OCI-LY1 (cell line): Measurements from ENCODE around the gene C1QTNF9B.

Source experiments
- H2AFZ ChIP-seq: fragments of 200-600 bp; sonication (generic), shearing (Covaris generic); 2 replicates; pipeline ENCODE4 v1.6.0; 2014; ENCODE audit warnings: antibody characterized with exemption, mild to moderate bottlenecking, low read length
- H3F3A ChIP-seq: fragments of 200-600 bp; sonication (generic), shearing (Covaris generic); 2 replicates; pipeline ENCODE4 v1.6.0; 2014; ENCODE audit warnings: mild to moderate bottlenecking, antibody characterized with exemption, low read length, moderate library complexity; ENCODE audit not compliant: insufficient read depth
- H3K27ac ChIP-seq: fragments of 200-600 bp; sonication (generic); 2 replicates; pipeline ENCODE4 v1.5.1; 2014; ENCODE audit warnings: low read length, mixed run types, mild to moderate bottlenecking, low read depth; ENCODE audit not compliant: poor library complexity, severe bottlenecking
- H3K27me3 ChIP-seq: fragments of 200-600 bp; sonication (generic); 2 replicates; pipeline ENCODE4 v1.6.0; 2014; ENCODE audit warnings: antibody characterized with exemption, mild to moderate bottlenecking, low read length, moderate library complexity; ENCODE audit not compliant: insufficient read depth
- H3K36me3 ChIP-seq: fragments of 200-600 bp; sonication (generic); 2 replicates; pipeline ENCODE4 v1.6.1; 2014; ENCODE audit warnings: mild to moderate bottlenecking, antibody characterized with exemption, low read length, moderate library complexity, mixed read lengths; ENCODE audit not compliant: insufficient read depth
- H3K4me1 ChIP-seq: fragments of 200-600 bp; sonication (generic); 2 replicates; pipeline ENCODE4 v1.5.1; 2014; ENCODE audit warnings: mild to moderate bottlenecking, low read length, moderate library complexity; ENCODE audit not compliant: insufficient read depth, severe bottlenecking
- H3K4me2 ChIP-seq: fragments of 200-600 bp; sonication (generic), shearing (Covaris generic); 2 replicates; pipeline ENCODE4 v1.6.1; 2014; ENCODE audit warnings: low read length
- H3K4me3 ChIP-seq: fragments of 200-600 bp; sonication (generic); 2 replicates; pipeline ENCODE4 v1.5.1; 2014; ENCODE audit warnings: low read length, low read depth, mild to moderate bottlenecking, mixed read lengths; ENCODE audit not compliant: poor library complexity, severe bottlenecking
- H3K79me2 ChIP-seq: fragments of 200-600 bp; shearing (Covaris generic); 2 replicates; pipeline ENCODE4 v1.6.1; 2016; ENCODE audit warnings: mixed run types, low read length, mixed read lengths; ENCODE audit not compliant: insufficient read depth
- H3K9ac ChIP-seq: fragments of 200-600 bp; sonication (generic), shearing (Covaris generic); 2 replicates; pipeline ENCODE4 v1.6.1; 2014; ENCODE audit warnings: mild to moderate bottlenecking, low read length, mixed read lengths
- H3K9me2 ChIP-seq: fragments of 200-600 bp; sonication (generic), shearing (Covaris generic); 2 replicates; pipeline ENCODE4 v1.6.1; 2014; ENCODE audit warnings: low read depth, mild to moderate bottlenecking, low read length, mixed read lengths
- H3K9me3 ChIP-seq: fragments of 200-600 bp; shearing (Covaris generic); 2 replicates; pipeline ENCODE4 v1.6.1; 2014; ENCODE audit warnings: low read length, mixed read lengths
- H4K20me1 ChIP-seq: fragments of 200-600 bp; sonication (generic), shearing (Covaris generic); 2 replicates; pipeline ENCODE4 v1.6.0; 2016; ENCODE audit warnings: mild to moderate bottlenecking, low read length; ENCODE audit not compliant: insufficient read depth
- CTCF ChIP-seq: fragments of 200-600 bp; sonication (generic), shearing (Covaris generic); IDR thresholded peaks from 2 replicates; pipeline ENCODE4 v1.5.1; 2017; ENCODE audit warnings: mild to moderate bottlenecking, antibody characterized with exemption, low read length, moderate library complexity, mixed read lengths
- EZH2 ChIP-seq: fragments of 200-600 bp; sonication (generic), shearing (Covaris generic); IDR thresholded peaks from 2 replicates; pipeline ENCODE4 v1.8.0; 2017; ENCODE audit warnings: borderline replicate concordance, mixed run types, mild to moderate bottlenecking, antibody characterized with exemption, low read length, moderate library complexity, mixed read lengths

The C1QTNF9B gene

DNA sequence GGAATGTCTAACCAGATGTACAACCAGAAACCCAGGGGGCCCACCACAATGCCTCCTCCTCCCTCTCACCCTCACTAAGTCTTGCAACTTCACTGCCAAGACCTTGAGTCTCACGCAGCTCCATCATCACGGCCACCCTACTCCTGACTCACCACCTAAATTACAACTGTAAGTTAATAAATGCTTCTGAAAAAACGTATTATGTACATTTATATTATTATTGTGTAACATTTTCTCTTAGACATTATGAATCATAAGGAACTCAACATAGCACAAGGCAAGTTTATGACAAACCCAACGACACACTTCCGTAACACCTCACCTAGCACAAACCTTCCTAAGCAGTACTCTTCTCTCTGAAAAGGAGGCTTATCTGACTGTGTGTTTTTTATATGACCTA, 28.8 kb downstream of the C1QTNF9B start:
- H3K4me3 ChIP-seq, result no peak overlapping the region
- TF ChIP-seq EZH2 (no peak), CTCF (no peak)
- no peaks in the 10 kb centered on the region for H3K79me2 ChIP-seq
- no peaks in the 10 kb centered on the region for H3K36me3 ChIP-seq
- H3K27me3 ChIP-seq, result no peaks in the 10 kb centered on the region
- H3K4me1 ChIP-seq, result no peaks in the 10 kb centered on the region
- no peak overlapping the region for H3K9ac ChIP-seq
- no peaks in the 10 kb centered on the region for H4K20me1 ChIP-seq
- H2AFZ ChIP-seq, result no peak overlapping the region
- H3K9me3 ChIP-seq, result no peaks in the 10 kb centered on the region
- H3F3A ChIP-seq, result no peaks in the 10 kb centered on the region
- no peaks in the 10 kb centered on the region for H3K9me2 ChIP-seq
- no peak overlapping the region for H3K4me2 ChIP-seq
- H3K27ac ChIP-seq, result no peak overlapping the region

DNA sequence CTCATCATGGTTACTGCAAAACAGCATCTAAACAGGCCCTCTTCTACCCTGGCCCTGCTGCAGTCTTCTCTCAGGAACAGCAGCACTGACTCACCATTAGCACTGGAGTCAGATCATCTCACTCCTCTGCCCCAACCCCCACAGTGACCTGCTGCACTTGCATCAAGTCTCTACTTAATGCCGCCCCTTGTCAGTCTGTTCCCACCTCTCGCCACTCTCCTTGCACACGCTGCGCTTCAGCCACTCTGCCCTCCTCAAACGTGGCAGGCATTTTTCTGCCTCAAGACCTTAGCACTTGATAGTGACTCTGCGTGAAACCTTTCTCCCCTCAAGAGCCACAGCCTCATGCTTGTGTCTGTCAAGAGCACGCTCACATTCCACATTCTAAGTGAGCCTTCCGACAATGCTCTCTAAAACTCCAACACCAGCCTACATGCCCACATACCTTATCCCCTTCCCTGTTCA, 30.2 kb downstream of the C1QTNF9B start:
- Histone ChIP-seq H3K36me3 (no peaks in the 10 kb centered on the region), H3K9me3 (no peaks in the 10 kb centered on the region), H3K4me1 (no peaks in the 10 kb centered on the region), H3K4me3 (no peak overlapping the region), H3K27me3 (no peaks in the 10 kb centered on the region), H3K4me2 (no peak overlapping the region), H3F3A (no peaks in the 10 kb centered on the region), H2AFZ (no peak overlapping the region), H3K9me2 (no peaks in the 10 kb centered on the region), H3K79me2 (no peaks in the 10 kb centered on the region), H3K9ac (no peak overlapping the region), H3K27ac (no peak overlapping the region), H4K20me1 (no peaks in the 10 kb centered on the region)
- TF ChIP-seq CTCF (no peak), EZH2 (no peak)

DNA sequence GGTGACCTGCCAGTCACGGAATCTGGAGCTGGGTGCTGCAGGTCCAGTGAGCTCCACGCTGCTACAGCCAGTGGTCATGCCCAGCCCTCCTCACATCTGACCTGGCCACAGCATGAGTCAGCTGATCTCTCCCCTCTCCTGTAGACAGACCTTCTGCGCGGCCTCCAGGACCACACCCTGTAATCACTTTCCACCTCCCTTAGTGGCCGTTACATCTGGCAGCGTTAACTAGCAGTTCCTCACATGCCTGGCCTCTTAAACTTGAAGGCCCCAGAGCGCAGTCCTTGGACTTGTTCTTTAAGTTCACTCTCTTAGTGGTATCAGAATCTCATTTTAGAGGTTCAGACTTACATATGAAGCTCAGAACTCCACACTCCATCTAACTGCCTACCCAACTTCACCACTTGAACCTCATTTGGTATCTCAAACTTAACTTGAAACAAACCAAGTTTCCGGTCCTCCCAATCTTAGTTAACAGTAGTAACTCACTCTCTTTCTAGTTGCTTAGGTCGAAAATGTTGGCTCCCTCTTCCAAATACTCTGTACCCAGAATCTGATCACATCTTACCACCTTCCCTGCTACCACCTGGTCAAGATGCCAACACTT, 30.8 kb downstream of the C1QTNF9B start:
- Histone ChIP-seq H3K9me3 (no peaks in the 10 kb centered on the region), H3K4me2 (no peak overlapping the region), H3K79me2 (no peaks in the 10 kb centered on the region), H4K20me1 (no peaks in the 10 kb centered on the region), H3K9ac (no peak overlapping the region), H2AFZ (no peak overlapping the region), H3K36me3 (no peaks in the 10 kb centered on the region), H3K27me3 (no peaks in the 10 kb centered on the region), H3K4me3 (no peak overlapping the region), H3K4me1 (no peaks in the 10 kb centered on the region), H3K9me2 (no peaks in the 10 kb centered on the region), H3F3A (no peaks in the 10 kb centered on the region), H3K27ac (no peak overlapping the region)
- TF ChIP-seq EZH2, result no peak
- no peak for TF ChIP-seq CTCF
